ENCODE data around the gene OAS3.

Gene OAS3

GRCh38 chr12:112963227-112963861 lies 25.1 kb downstream of the OAS3 start:
- POLR2A ChIA-PET, result no interaction called here
- CTCF ChIA-PET, result no interaction called here

GRCh38 chr12:112964067-112964670 lies 25.9 kb downstream of the OAS3 start:
- no peak for DNase-seq (ENCODE audit: low read depth, low spot score)
- no peak overlapping the region for H3K4me3 ChIP-seq (ENCODE audit: low read depth, low read length)
- CTCF ChIA-PET, result interaction anchor here (1.2 kb wide), 1 partner anchor 85 kb away, joined by 3 read pairs; no protein-coding TSS in a partner anchor
- no peak for TF ChIP-seq CTCF (IDR thresholded peaks at IDR 0.05; ENCODE audit: insufficient read depth, low read length, missing control alignments)
- POLR2A ChIA-PET, result no interaction called here

More at GRCh38 chr12:112963227-112963861, 25.1 kb downstream of the OAS3 start:
- no peak for DNase-seq (ENCODE audit: low read depth, low spot score)
- no peak overlapping the region for H3K4me3 ChIP-seq (ENCODE audit: low read depth, low read length)
- no peak for TF ChIP-seq CTCF (IDR thresholded peaks at IDR 0.05; ENCODE audit: insufficient read depth, low read length, missing control alignments)

- H3K4me3 ChIP-seq (ENCODE audit: low read depth, low read length), result no peak overlapping the region
- no peak for TF ChIP-seq CTCF (IDR thresholded peaks at IDR 0.05; ENCODE audit: insufficient read depth, low read length, missing control alignments)
- ChIA-PET POLR2A (no interaction called here), CTCF (interaction anchor here (1.2 kb wide), 1 partner anchor 84 kb away, joined by 3 read pairs; no protein-coding TSS in a partner anchor)
- no peak for DNase-seq (ENCODE audit: low read depth, low spot score)
Measured at GRCh38 chr12:112964915-112965314, 26.6 kb downstream of the OAS3 start.

- CTCF ChIA-PET, result no interaction called here
- POLR2A ChIA-PET, result no interaction called here
- no peak for TF ChIP-seq CTCF (IDR thresholded peaks at IDR 0.05; ENCODE audit: insufficient read depth, low read length, missing control alignments)
- no peak overlapping the region for H3K4me3 ChIP-seq (ENCODE audit: low read depth, low read length)
- DNase-seq (ENCODE audit: low read depth, low spot score), result no peak
Measured at GRCh38 chr12:112965643-112966042, 27.4 kb downstream of the OAS3 start.

GRCh38 chr12:112967306-112967705 lies 29.0 kb downstream of the OAS3 start:
- no peak for DNase-seq (ENCODE audit: low read depth, low spot score)
- no peak overlapping the region for H3K4me3 ChIP-seq (ENCODE audit: low read depth, low read length)
- ChIA-PET CTCF (no interaction called here), POLR2A (no interaction called here)
- TF ChIP-seq CTCF (IDR thresholded peaks at IDR 0.05; ENCODE audit: insufficient read depth, low read length, missing control alignments), result no peak

GRCh38 chr12:112967858-112968257 lies 29.6 kb downstream of the OAS3 start:
- no peak for DNase-seq (ENCODE audit: low read depth, low spot score)
- ChIA-PET CTCF (no interaction called here), POLR2A (no interaction called here)
- TF ChIP-seq CTCF (IDR thresholded peaks at IDR 0.05; ENCODE audit: insufficient read depth, low read length, missing control alignments), result no peak
- no peak overlapping the region for H3K4me3 ChIP-seq (ENCODE audit: low read depth, low read length)
